HG03439 (cell line): ENCODE data around the gene NEDD4L.
A peak's percentile ranks its signal among the peaks of the same experiment; 100 is the strongest.
"Not testable (repeated sequence)": the region's sequence is repeated elsewhere in the genome, so short reads cannot be mapped to it uniquely, and the experiment has no call there.

Experiments
- ATAC-seq: cut with Tn5 transposase; IDR thresholded peaks from one replicate; pipeline ENCODE4 v1.9.1; 2021; ENCODE audit warnings: mild to moderate bottlenecking, moderate library complexity; ENCODE audit not compliant: unreplicated experiment

NEDD4L gene

GRCh38 chr18:58043491-58044369 is at the start of gene NEDD4L:
NEDD4L (plus strand) TSS chr18:58044226; CDS start chr18:58044661, 435 bp downstream.
- peak; percentile 80 for ATAC-seq

DNA sequence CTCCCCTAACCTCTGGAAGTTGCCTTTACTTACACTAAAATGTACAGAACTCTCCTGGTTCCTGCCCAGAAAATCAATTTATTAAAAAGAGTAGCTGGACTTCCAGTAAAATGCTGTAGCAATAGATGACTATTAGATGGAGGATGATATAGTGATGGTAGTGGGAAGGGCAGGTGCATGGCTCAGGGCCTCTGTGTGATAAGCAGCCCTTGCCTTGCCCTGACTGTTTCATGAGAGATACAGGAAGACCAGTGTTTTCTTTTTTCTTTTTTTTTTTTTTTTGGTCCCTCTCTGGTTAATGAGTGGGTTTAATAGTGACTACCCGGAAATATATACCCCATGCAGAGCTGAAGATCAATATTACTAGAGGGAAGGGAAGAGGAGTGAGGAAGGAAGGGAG is 48.7 kb upstream of the NEDD4L start:
- ATAC-seq: no peak

DNA sequence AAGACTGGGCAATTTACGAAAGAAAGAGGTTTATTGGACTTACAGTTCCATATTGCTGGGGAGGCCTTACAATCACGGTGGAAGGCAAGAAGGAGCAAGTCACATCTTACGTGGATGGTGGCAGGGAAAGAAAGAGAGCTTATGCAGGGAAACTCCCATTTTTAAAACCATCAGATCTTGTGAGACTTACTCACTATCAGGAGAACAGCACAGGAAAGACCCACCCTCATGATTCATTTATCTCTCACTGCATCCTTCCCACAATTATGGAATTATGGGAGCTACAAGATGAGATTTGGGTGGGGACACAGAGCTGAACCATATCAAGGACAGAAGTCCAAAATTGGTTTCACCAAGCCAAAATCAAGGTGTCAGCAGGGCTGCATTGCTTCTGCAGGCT is 47.1 kb upstream of the NEDD4L start:
- ATAC-seq: not testable (repeated sequence)

GRCh38 chr18:57997820-57998219 is 46.2 kb upstream of the NEDD4L start:
- ATAC-seq: no peak

GRCh38 chr18:57998461-57998860 is 45.6 kb upstream of the NEDD4L start:
- no peak for ATAC-seq

DNA sequence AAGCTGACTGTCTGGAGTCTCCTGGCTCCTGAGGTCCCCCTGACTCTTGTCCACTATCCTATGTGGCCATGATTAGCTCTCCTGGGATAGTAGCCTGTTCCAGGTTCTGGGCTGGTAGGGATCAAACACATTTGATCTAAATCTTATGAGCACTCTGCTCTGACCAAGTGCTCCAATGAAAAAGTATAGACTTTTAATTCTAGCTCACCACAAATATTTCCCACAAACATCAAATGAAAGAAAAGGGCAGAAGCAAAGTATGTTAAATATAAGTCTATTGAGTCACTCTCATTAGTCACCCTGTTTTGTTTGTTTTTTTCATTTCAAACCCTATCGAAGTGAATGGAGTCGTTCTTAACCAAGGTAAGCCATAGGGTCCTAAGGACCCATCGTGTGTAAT is 39.7 kb upstream of the NEDD4L start:
- no peak for ATAC-seq

DNA sequence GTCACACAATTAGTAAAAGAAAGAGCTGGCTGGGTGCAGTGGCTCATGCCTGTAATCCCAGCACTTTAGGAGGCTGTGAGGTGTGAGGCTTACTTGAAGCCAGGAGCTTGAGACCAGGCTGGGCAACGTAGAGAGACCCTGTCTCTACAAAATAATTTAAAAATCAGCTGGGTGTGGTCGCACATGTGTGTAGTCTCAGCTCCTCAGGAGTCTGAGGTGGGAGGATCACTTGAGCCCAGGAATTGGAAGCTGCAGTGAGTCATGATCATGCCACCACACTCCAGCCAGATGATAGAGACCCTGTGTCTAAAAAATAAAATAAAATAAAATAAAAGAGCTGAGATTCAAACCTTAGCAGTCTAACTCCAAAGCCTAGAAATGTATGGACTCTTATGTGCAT is 39.0 kb upstream of the NEDD4L start:
- no peak for ATAC-seq

DNA sequence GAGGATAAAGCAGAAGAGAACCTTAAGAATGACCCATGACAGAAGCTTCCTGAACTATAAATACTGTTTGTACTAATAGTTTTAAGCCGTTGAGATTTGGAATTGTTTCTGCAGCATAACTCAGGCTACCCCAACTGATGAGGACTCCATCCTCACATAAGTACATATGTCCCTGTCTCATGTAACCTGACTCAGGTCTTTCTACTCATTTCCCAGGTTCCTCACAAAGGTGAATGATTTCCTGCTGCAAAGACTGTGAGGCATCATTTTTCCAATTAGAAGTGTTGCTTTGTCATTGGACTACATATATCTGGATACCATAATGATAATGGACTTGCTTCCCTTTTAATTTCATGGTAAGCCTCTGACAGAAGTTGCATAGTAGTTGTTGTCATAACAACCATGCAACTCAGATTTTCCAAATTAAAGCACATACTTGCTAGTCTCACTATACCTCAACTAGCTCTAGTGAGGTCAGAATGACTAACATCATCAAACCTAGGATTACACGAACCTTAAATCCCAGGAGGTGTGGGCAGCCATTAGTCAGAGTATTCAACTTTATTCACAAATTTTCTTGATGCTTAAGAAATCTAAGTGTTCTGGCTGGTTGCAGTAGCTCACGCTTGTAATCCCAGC is 38.0 kb upstream of the NEDD4L start:
- no peak for ATAC-seq

DNA sequence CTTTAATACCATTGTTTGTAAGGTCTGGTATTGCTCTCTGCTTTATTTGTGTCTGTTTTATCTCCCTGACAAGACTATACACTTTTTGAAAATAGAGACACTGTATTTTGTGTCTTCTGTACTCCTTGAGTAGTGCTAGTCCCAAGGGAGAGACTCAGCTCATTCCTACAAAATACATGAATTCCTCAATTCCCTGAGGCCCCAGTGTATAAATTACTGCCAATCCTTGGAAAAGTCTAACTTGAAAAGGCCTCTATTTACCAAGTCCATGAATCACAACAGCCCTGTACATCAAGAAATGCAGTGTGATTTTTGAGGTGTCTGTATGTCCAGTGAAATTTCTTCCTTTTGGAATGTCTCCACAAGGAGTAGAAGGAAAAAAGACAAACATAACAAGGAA is 34.9 kb upstream of the NEDD4L start:
- no peak for ATAC-seq

- no peak for ATAC-seq
These were observed 33.8 kb upstream of the NEDD4L start for GRCh38 chr18:58010265-58010664.

- no peak for ATAC-seq
These were observed 31.7 kb upstream of the NEDD4L start for GRCh38 chr18:58012356-58012755.

GRCh38 chr18:58013241-58014211 is 30.5 kb upstream of the NEDD4L start:
- no peak for ATAC-seq

GRCh38 chr18:58015065-58015780 is 28.8 kb upstream of the NEDD4L start:
- ATAC-seq: peak; percentile 96

DNA sequence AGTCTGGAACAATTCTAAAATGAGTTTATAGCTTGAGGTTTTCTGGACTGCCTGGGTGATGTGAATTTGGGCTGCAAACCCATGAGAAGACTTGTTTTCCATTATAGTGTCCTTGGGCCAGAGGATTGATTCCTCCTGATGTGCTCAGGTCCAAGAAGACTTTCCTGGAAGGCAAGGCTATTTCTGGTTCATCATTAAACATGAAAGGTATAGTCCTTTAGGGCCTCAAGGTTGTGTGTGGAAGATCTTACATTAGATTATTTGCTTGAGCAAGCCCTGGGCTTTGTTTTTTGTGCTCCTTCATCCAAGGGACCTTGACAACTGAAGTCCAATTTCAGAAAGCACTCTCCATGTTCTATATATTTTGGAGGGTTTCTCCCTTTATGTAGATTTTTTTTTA is 26.8 kb upstream of the NEDD4L start:
- no peak for ATAC-seq

DNA sequence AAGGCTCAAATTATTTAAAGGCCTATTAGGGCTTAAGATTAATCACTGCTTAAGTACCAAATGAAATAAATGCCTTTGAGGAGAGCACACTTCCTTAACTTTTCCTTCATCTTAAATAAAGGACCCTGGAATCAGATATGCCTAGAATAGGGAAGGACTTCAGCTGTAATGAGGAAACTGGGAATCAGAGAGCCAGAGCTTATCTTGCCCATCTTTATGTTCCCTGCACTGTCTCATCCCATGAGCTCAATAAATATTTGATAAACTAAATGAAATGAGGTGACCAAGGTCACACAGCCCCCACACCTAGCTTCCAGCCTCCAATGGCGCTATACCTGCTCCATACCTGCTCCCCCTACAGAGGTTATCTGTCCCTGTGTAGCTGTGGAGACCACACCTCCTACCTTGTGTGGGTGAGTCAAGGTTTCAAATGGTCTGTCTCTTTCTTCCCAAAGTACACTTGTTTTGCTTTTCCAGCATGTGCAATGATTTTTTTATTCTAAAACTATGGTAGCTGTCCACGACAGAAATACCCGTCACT is 23.4 kb upstream of the NEDD4L start:
- ATAC-seq: no peak

DNA sequence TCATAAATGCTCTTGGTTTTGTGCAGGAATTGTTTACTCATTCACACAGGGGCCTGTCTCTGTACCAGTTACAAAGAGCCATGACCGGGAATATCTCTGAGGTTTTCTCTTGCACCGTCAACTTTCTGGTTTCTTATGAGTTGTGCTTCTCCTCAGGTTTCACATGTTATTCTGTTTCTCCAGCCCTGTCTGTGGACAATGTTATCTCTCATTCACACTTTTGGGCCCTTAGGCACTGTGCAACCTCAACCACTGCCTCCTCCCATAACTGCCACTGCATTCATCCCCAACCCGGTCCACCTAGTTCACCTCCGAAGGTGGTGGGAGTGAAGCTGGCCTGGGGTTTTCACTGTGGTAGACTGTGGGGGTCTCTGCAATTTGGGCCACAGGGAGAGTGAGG is 22.5 kb upstream of the NEDD4L start:
- no peak for ATAC-seq

GRCh38 chr18:58023108-58023507 is 20.9 kb upstream of the NEDD4L start:
- ATAC-seq: no peak

- no peak for ATAC-seq
These were observed 19.9 kb upstream of the NEDD4L start for GRCh38 chr18:58024139-58024538.

GRCh38 chr18:58025205-58025604 is 18.8 kb upstream of the NEDD4L start:
- ATAC-seq: no peak

GRCh38 chr18:58025733-58026132 is 18.3 kb upstream of the NEDD4L start:
- no peak for ATAC-seq
